Effector CD4-positive, alpha-beta T cell (primary cell): ENCODE data around the gene COX7A2.

Experiments
- DNase-seq: peaks from one replicate; pipeline ENCODE4 v3.0.0-alpha.2; 2020

COX7A2 gene

DNA sequence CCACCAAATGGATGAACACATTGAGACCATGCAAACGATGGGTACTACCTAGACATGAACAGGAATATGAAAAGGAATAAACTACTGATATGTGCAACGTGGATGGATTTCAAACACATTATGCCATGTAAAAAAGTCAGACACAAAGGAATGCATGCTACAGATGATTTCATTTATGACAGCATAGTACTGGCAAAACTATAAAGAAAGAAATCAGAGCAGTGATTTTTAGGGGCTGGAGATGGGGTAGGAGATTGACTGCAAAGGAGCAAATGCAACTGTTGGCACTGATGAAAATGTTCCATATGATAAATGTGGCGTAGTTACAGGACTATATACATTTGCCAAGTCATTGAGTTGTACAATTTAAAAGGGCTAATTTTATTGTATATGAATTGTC is 24.3 kb downstream of the COX7A2 start:
- no peak for DNase-seq

DNA sequence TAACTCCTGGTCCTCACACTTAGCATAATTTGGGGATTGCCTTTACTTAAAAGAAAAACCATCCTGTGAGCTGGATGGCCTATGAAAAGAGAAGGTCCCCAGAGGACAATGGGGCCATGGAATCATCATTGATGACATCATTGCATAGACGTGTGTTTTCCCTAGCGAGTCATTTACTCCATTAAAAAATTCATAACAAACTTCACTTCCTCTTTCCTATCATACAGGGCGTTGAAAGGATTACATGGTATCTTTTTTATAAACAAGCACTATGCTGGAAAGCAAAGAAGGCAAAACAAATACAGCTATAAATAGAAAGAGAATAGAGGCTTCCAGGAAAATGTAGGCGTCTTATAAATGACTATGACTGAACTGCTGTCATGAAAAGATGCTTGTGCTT is 26.4 kb downstream of the COX7A2 start:
- no peak for DNase-seq

DNA sequence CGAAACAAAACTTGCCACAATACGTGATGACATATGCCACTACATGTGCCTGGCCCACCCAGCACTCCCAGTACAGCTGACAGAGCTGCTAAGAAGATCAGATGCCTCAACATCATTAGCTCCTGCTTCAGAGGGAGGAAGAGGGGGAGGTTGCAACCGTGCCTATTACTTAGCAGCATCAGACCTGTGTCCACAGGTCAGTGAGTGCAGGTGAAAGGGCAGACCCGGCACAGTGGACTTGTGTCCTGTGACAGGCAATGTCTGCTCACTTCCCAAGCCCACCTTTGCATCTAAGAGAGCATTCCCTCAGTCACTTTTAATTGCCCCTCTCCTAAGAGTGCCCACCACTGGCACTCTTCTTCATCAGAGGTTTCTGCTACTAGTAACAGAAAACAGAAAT is 28.3 kb downstream of the COX7A2 start:
- DNase-seq, result no peak

DNA sequence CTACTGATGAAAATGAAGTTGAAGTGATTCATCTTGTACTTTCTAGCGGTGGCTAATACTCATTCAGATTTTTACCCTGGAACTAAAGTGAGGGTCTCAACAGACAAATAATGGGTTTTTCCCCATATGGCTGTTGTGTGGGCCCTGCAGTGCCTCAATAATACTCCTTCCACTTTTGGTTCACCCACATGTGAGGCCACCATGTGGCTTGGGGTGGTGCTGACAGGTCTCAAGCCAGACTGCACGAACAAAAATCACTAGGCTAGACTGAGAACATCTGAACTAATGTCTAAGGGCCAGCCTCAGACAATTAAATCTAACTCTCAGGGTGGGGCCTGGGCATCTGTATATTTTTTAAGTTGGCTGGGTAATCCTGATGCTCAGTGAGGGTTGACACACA is 29.9 kb downstream of the COX7A2 start:
- no peak for DNase-seq

DNA sequence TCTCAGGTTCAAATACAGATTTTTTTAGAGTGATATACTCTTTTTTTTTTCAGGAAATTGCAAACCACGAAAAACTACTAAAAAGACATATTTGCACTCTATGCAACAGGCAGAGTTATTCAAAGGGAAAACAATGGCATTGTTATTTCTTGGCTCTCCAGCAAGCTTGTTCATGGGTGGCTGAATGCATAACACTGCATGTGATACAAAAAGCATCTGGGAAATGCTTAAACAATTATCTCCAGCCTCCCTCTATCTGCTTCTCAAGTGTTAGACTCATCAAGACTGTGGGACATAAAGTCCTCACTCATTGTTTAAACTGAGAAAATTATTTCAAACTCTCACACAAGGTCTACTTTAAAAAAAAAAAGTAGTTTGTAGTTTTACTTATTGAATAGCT is 30.5 kb downstream of the COX7A2 start:
- DNase-seq, result no peak

DNA sequence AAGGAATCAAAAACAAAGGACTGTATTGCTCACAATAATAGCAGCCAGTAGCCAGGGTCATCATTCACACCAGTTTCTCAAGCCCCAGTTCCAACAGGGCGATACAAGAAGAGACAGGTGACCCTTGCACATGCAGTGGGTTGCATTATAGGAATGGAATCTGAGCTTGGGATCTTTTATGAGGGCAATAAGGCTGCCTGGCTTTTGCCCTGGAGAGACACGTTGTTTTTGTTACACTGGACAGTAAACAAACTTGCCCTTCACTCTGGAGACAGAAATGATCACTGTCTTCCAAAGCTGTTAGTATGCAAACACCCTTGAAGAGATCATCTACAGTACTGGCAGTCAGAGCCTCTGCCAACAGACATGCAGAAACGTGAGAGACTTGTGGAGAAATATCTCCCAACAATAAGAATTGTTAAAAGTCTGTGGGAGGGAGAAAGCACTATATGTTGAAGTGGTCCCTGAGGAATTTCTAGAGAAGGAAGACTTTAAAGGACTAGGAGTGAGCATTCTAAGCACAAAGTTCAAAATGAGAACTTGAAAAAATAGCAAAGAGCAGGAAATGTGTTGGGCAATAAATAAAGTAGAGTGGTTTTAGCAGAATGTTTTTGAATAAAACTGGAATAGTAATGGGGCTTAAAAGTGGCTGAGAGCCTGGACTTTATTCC is 31.5 kb downstream of the COX7A2 start:
- DNase-seq, result no peak

DNA sequence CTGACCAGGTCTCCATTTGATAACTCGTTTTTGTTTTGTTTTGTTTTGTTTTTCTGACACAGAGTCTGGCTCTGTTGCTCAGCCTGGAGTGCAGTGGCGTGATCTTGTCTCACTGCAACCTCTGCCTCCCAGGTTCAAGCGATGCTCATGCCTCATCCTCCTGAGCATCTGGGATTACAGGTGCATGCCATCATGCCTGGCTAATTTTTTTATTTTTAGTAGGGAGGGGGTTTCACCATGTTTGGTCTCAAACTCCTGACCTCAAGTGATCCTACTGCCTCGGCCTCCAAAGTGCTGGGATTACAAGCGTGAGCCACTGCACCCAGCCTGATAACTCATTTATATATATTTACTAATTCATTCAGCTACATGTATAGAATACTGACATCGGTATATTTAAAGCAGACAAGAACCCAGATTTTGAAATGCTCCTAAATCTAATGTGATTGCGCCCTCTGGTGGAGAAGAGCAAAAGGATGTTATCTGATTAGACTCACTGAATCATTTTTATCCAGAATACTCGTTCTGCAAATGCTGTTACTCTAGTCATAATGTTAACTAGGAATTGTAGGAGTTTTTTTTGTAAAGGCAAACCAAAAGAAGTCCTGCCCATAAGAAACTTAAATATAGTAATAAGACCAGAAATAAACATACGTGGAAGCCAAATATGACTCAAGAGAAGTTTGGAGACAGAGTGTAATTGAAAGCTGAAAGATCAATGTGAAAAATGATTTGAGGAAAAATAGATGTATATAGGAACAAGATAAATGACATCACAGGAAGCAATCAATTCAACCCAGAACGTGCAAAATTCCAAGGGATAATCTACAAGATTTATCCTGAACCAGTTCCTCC is 32.5 kb downstream of the COX7A2 start:
- DNase-seq, result peak; percentile 59

DNA sequence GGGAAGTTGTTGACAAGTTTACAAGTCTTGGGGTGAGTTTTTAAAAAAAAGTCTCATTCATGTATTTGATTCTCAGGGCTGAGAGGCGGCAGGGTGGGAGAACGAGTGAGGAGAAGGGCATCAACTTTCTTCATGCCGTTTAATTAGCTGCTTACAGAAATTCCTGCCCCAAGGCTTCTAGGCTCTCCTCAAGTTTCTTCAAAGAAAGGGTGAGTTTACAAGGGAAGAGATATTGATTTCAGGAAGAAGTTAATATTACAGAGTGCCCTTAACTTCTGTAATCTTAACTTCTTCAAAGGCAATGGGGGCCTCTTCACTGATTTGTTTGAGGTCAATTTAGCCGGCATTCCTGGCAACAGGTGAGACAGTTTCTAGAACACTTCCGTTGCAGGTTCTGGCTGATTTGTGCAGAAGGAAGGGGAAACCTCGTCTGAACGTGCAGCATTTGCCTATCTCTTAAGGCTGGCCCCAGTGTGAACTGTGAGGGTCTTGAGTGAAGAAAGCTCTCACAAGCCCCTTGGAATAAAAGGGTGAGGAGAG is 34.3 kb downstream of the COX7A2 start:
- no peak for DNase-seq

DNA sequence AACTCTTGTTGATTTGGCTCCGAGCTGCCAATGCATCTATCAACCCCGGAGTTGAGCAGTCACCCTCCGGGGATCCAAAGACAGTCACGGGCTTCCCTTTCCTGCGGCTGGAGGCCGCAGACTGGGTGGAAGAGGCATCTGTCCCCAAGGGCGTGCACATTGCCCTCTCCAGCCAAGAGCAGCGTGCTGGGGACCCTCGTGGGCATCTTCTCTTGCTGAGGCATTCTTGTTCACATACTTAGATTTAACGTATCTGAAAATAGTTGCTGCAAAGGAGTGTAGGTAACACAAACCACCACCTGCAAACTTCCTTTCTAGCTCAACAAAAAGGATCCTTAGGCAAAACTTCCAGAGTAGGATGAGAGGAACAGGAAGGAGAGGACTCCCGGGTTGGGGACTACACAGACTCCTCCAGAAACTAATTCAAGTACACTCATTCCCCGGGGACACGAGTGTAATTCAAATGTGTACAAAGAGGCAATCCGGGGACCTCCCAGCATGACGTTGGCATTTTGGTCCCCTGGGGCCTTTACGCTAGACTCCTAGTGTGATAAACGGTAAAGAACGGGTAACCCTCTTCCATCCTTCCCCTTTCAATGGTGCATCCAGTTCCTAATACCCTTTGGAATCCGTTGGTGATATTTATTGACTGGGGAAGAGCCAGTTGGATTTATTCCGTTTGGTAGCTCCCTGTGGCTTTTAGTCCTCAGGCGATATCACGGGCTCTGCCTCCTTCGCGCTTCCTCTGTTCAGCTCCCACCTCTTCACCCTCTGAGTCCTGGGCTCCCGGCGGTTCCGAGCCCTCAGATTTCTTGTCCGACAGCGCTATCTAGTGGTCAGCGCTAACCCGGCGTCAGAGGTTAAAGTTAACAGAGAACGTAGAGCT is 35.1 kb downstream of the COX7A2 start:
- peak; percentile 76 for DNase-seq

DNA sequence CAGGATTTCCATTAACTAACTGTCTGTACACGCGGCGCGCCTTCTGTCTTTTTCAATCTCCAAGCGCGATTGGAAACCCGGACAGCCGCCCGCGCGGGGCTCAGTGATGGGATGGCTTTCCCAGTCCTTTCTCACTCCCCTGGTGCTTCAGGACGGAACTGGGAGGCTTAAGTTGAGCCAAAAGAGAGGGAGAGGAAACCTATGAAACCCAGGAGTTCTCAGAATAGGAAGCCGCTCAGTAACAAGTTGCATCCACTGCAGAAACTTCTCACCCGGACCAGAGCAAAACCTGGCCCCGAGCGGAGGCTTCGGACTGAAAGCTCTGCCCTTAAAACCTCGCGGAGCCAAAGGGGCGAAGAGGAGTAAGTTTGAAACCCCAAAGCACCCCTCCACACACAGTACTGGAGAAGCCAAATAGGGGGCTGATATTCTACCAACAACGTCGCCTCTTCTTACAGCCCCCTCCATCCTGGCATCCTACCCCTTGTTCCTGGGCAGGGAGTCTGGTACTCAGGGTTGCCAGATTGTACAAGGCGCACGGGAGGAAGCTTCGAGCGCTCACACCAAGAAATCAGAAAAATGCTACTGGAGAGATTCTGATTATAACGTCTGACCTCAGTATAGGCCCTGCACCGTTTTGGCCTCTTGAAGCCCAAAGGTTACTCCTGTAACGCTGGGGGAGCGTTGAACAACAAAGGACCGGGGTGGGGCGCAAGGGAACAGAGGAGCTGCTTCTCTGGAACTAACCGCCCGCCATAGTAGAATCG is 36.8 kb downstream of the COX7A2 start:
- no peak for DNase-seq

DNA sequence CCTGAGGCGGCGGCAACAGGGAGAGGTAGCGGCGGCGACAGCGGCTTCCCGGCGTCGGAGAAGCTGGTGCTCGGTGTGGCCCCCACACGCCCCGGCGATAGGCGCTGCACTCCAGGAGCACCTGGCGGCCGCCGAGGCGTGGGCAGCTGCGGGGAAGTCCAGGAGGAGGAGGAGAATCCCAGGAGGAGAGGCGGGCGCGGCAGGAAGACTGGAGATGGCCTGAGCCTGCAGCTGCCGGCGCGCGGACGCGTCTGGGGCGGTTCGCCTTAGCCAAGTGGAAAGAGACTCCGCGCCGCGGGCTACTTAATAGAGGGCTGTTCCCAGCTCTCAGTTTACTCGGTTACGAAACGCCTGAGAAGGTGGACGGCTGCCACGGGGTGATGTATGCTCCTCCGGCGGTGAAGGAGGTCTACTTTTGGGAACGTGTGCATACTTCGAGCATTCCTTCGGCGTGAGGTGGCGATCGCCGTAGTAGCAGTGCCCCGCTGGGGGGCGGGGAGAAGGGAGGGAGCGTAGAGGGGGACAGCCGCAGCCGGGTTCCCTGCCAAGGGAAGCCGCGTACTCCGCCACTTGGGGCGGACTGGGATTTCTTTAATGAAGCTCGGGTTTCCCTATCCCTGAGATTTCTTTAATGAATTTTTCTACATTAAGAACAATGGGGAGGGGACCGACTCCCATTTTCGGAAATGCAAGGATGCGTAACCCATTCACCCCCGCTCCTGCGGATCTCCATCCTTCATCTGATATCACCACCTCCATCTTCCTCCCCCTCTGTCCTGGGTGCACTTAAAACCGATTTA is 37.6 kb downstream of the COX7A2 start, which contains the start of gene COL12A1:
COL12A1 (minus strand) TSS at position 278 of the 800 bp plus-strand sequence. CDS start 3,261 bp downstream, outside the sequence.
- DNase-seq, result no peak

DNA sequence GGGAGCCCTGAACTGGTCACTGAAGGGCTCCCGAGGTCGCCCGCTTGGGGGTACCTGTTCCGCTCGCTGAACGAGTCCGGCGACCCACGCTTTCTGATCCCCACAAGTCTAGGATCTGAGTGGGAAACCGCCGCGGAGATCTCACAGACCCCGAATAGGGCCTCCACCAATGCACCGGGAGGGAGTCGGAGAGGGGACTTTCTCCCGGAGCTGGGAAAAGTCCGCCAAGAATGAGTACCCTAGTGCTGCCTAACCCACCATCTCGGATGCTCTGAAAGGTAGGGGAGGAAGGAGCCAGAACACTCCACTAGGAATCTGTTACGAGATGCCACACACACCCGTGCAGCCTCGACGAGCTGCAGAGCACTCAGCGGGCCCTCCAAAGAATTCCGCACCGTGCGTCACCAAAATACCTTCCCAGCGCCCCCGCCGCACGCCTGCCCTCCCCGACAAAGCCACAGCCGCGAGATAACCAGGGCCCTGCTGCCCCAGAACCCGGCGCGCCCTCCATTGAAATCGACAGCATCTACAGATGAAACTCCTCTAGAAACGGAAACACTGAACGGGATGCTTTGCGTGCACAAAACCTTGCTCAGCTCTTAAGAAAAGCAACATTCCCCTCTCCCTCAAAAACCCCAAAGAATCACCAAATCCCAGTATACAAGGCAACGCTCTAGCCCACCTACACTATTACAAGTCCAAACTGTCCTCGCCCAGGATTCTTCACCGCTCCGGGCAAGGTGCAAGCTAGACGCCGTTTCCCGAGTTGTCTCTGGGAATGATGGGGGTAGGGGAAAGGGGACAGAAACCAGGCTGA is 38.4 kb downstream of the COX7A2 start:
- no peak for DNase-seq

DNA sequence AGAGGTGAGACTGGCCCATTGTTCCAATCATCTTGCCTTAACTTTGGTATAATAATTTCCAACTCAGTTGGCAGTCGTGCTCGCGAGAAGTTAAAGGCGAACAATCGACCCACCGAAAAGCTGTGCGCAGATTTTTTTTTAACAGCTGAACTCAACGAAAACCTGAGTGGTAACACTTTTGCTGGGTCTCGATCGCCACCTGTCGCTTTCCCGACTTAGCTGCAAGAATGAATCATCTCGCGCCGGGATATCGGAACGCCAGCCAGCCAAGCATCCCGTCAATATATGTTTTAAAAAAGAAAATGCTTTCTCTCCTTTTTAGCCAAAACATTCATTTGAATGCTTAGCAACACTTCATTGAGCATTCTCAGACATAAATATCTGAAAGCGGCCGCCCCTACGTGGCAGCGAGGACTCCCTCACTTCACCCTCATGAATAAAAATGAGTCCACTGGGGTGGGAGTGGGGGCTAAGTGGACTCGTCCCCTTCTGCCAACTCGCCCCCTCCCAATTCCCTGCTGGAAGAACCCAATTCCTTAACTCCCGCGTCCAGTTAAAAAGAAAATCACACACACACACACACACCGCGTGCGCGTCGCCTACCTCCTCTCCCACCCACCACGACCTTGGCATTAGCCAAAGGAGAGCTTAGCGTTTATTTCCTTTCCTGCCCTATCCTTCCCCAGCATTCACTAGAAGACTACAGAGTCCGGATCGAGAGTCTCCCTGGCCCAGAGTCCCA is 39.2 kb downstream of the COX7A2 start:
- no peak for DNase-seq

DNA sequence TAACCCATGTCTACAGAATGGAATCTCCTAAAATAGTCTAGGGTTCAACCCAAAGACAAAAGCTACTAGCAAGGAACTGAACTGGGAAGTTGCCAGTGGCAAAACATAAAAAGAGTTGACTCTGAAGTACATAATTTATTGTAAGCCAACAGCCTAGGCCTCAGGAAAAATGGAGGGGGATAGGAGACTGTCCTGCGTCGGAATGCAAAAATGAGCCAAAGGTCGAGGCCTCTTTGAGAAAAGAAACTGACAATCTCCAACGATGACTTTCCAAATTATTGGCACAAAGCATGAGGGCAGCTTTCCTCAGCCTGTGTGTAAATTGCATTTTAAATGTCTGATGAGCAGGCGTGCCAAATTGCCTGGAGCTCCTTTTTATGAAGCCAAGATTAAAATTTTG is 39.9 kb downstream of the COX7A2 start:
- no peak for DNase-seq

DNA sequence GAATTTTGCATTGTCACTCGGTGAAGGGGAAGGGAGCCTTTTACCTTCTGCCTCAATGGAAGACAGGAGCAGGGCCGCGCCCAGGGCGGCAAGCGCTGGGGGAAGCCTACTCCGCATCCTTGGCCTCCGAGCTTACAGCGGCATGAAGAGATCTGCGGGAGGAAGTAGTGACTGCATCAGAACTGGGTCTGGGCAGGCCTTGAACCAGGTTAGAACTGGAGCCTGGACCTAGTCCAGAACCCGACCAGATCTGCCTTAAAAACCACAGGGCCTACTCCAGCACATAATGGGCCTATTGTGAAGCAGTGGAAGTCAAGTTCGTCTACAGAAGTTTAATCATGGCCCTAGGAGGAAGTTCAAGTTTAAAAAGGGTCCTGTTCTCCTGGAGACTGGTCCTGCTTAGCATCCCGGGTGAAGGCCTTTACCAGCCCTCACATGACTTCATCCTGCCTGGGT is 40.9 kb downstream of the COX7A2 start:
- no peak for DNase-seq

DNA sequence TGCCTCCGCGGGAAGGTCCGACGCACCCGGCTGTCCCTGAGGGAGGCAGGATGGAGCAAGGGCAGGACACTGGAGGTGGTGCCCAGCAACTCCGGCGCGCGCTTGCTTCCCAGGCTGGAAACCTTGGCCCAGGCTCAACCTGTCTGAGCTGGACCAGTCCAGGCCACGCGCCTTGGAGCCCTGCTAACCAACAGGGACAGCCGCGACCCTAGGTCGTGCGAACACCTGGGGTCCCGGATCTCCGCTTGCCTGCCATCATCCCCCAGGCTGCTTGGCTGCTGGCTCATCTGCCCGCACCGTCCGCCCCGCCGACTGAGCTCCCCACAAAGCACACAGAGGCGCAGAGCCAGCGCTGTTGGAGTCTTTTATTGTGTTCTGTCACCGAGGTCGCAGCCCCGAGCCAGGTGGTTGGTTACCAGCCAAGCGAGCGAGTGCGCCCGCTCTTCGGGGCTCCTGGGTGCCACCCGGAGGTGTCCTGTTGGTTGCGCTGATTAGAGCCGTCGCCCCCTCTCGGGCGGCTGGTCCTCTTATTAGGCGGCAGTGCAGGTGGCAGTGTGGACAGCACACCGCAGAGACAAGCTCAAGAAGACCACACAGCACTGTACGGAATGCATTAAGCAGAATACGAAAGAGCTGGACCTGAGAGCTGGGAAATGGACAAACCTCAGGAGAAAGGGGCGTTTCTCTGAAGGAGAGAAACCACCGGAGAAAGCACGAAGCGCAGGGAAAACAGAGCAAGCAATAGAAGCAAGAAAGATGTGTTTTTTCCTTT is 41.5 kb downstream of the COX7A2 start:
- no peak for DNase-seq

DNA sequence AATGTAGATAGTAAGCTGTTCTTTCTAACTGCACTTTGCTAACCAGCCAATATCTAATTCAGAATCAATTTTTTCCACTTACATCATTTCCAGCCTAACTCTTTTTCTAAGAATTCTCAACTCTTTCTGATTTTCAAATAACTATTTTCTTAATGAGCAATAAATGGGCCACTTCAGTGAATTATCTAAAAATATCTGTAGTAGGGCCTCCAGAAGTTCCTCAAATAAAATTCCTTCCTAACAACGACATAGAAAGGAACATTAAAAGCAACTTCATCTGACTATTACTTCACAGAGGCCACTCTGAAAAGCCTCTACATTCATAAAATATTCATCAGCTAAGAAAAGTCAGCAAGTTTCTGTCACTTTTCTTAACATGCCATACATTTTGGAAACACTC is 42.6 kb downstream of the COX7A2 start:
- DNase-seq, result no peak

DNA sequence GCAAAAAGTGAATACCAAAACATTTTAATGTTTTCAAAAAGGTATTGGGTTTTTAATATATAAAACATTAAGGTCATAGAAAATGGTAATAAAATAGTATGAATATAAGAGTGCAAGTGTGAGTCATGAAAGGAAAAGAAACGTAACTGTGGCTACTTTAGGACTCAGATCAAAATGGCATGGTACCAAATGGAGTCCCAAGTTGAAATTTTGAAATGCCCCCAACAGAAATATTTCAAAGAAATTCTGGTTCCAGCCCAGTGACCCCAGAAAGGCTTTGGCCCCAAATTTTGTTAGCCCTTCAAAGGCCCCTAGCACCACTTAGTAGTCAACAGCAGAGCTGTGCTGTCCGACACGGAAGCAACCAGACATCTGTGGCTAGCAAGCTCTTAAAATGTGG is 43.7 kb downstream of the COX7A2 start:
- DNase-seq, result no peak
